Mucosa of gallbladder (tissue), 1 donor: Measurements from ENCODE around the gene POU6F2. TPM values are rescaled to one million over a fixed set of nuclear protein-coding genes. Genes with fewer than 3 reads are reported as not detected.
"Not testable (repeated sequence)": the region's sequence is repeated elsewhere in the genome, so short reads cannot be mapped to it uniquely, and the experiment has no call there.

Source experiments
- DNase-seq: peaks from one replicate; pipeline ENCODE4 v3.0.0-alpha.2; 2020; ENCODE audit warnings: low spot score
- total RNA-seq: library from RNA; stranded (reverse); gene quantifications from one replicate; pipeline ENCODE4 v1.2.1, GENCODE V29; 2021
- donor health status: DM: no; HTN: no; CAD: no.

The POU6F2 gene
- total RNA-seq, 1 donor from 2014 or later, result 7.9 TPM

GRCh38 chr7:39186671-39187070, 209.0 kb downstream of the POU6F2 start:
- no peak for DNase-seq

GRCh38 chr7:39187130-39187529, 209.4 kb downstream of the POU6F2 start:
- DNase-seq, result no peak

GRCh38 chr7:39192476-39192875, 214.8 kb downstream of the POU6F2 start:
- DNase-seq, result no peak

GRCh38 chr7:39194388-39194787, 216.7 kb downstream of the POU6F2 start:
- not testable (repeated sequence) for DNase-seq

GRCh38 chr7:39195967-39196366, 218.3 kb downstream of the POU6F2 start:
- DNase-seq, result no peak

- DNase-seq, result no peak
Observed at GRCh38 chr7:39197831-39198230, 220.1 kb downstream of the POU6F2 start.

GRCh38 chr7:39198556-39198955, 220.8 kb downstream of the POU6F2 start:
- no peak for DNase-seq

- DNase-seq, result no peak
Observed at GRCh38 chr7:39199006-39199405, 221.3 kb downstream of the POU6F2 start.

- DNase-seq, result no peak
Observed at GRCh38 chr7:39199951-39200350, 222.2 kb downstream of the POU6F2 start.

GRCh38 chr7:39202041-39202440, 224.3 kb downstream of the POU6F2 start:
- DNase-seq, result no peak

- DNase-seq, result no peak
Observed at GRCh38 chr7:39210362-39210761, 232.7 kb downstream of the POU6F2 start.

- no peak for DNase-seq
Observed at GRCh38 chr7:39211581-39211980, 233.9 kb downstream of the POU6F2 start.

- no peak for DNase-seq
Observed at GRCh38 chr7:39212876-39213275, 235.2 kb downstream of the POU6F2 start.

GRCh38 chr7:39217783-39218182, 240.1 kb downstream of the POU6F2 start:
- DNase-seq, result no peak

GRCh38 chr7:39219869-39220268, 242.2 kb downstream of the POU6F2 start:
- DNase-seq, result no peak

GRCh38 chr7:39221901-39222300, 244.2 kb downstream of the POU6F2 start:
- DNase-seq, result no peak

GRCh38 chr7:39228946-39229345, 251.2 kb downstream of the POU6F2 start:
- DNase-seq, result no peak

- DNase-seq, result no peak
Observed at GRCh38 chr7:39233851-39234529, 256.3 kb downstream of the POU6F2 start.

- no peak for DNase-seq
Observed at GRCh38 chr7:39238234-39238869, 260.6 kb downstream of the POU6F2 start.

- DNase-seq, result no peak
Observed at GRCh38 chr7:39240864-39241263, 263.2 kb downstream of the POU6F2 start.

GRCh38 chr7:39247576-39247975, 269.9 kb downstream of the POU6F2 start:
- DNase-seq, result no peak

GRCh38 chr7:39248041-39248691, 270.5 kb downstream of the POU6F2 start:
- no peak for DNase-seq

- DNase-seq, result no peak
Observed at GRCh38 chr7:39248692-39249090, 271.0 kb downstream of the POU6F2 start.
